ENCODE data around the gene THUMPD1.
"Not testable (repeated sequence)": the region's sequence is repeated elsewhere in the genome, so short reads cannot be mapped to it uniquely, and the experiment has no call there.

THUMPD1 gene

GRCh38 chr16:20749474-20749873 is 7.9 kb upstream of the THUMPD1 start:
- no peak for DNase-seq (ENCODE audit: low read depth in 1 of 2, low spot score in 1 of 2)

- no peak for DNase-seq (ENCODE audit: low read depth in 1 of 2, low spot score in 1 of 2)
Measured at GRCh38 chr16:20747030-20747816, 5.6 kb upstream of the THUMPD1 start.

GRCh38 chr16:20746461-20746860 is 4.8 kb upstream of the THUMPD1 start:
- no peak for DNase-seq (ENCODE audit: low read depth in 1 of 2, low spot score in 1 of 2)

- no peak for DNase-seq (ENCODE audit: low read depth in 1 of 2, low spot score in 1 of 2)
Measured at GRCh38 chr16:20744922-20745440, 3.4 kb upstream of the THUMPD1 start.

- no peak for DNase-seq (ENCODE audit: low read depth in 1 of 2, low spot score in 1 of 2)
Measured at GRCh38 chr16:20743591-20743990, 2.0 kb upstream of the THUMPD1 start.

- peak; percentile 80 to 87 for DNase-seq (ENCODE audit: low read depth in 1 of 2, low spot score in 1 of 2)
Measured at GRCh38 chr16:20740901-20741521, 607 bp downstream of the THUMPD1 start.

GRCh38 chr16:20740007-20740883 is 1.4 kb downstream of the THUMPD1 start:
- DNase-seq (ENCODE audit: low read depth in 1 of 2, low spot score in 1 of 2) = no peak

- no peak for DNase-seq (ENCODE audit: low read depth in 1 of 2, low spot score in 1 of 2)
Measured at GRCh38 chr16:20735490-20735889, 6.1 kb downstream of the THUMPD1 start.

GRCh38 chr16:20734782-20735181 is 6.8 kb downstream of the THUMPD1 start:
- no peak for DNase-seq (ENCODE audit: low read depth in 1 of 2, low spot score in 1 of 2)

GRCh38 chr16:20734056-20734455 is 7.6 kb downstream of the THUMPD1 start:
- DNase-seq (ENCODE audit: low read depth in 1 of 2, low spot score in 1 of 2) = no peak

- DNase-seq (ENCODE audit: low read depth in 1 of 2, low spot score in 1 of 2) = no peak
Measured at GRCh38 chr16:20729141-20729540, 12.5 kb downstream of the THUMPD1 start.

- DNase-seq (ENCODE audit: low read depth in 1 of 2, low spot score in 1 of 2) = no peak
Measured at GRCh38 chr16:20727181-20727580, 14.4 kb downstream of the THUMPD1 start.

- DNase-seq (ENCODE audit: low read depth in 1 of 2, low spot score in 1 of 2) = no peak
Measured at GRCh38 chr16:20726661-20727060, 15.0 kb downstream of the THUMPD1 start.

GRCh38 chr16:20720251-20720650 is 21.4 kb downstream of the THUMPD1 start:
- no peak for DNase-seq (ENCODE audit: low read depth in 1 of 2, low spot score in 1 of 2)

- not testable (repeated sequence) for DNase-seq (ENCODE audit: low read depth in 1 of 2, low spot score in 1 of 2)
Measured at GRCh38 chr16:20717718-20718117, 23.9 kb downstream of the THUMPD1 start.

GRCh38 chr16:20711277-20711911 is 30.2 kb downstream of the THUMPD1 start:
- DNase-seq (ENCODE audit: low read depth in 1 of 2, low spot score in 1 of 2) = no peak

GRCh38 chr16:20708129-20708528 is 33.5 kb downstream of the THUMPD1 start:
- DNase-seq (ENCODE audit: low read depth in 1 of 2, low spot score in 1 of 2) = not testable (repeated sequence)

GRCh38 chr16:20707461-20707860 is 34.2 kb downstream of the THUMPD1 start:
- DNase-seq (ENCODE audit: low read depth in 1 of 2, low spot score in 1 of 2) = no peak

GRCh38 chr16:20705972-20706371 is 35.6 kb downstream of the THUMPD1 start:
- DNase-seq (ENCODE audit: low read depth in 1 of 2, low spot score in 1 of 2) = not testable (repeated sequence)

GRCh38 chr16:20704281-20704680 is 37.3 kb downstream of the THUMPD1 start:
- no peak for DNase-seq (ENCODE audit: low read depth in 1 of 2, low spot score in 1 of 2)

- not testable (repeated sequence) for DNase-seq (ENCODE audit: low read depth in 1 of 2, low spot score in 1 of 2)
Measured at GRCh38 chr16:20701692-20702091, 39.9 kb downstream of the THUMPD1 start.

Data from stimulated activated CD4-positive, alpha-beta T cell treated with anti-CD3 and anti-CD28 coated beads, Interleukin-15, amount 100 ng/mL, for 1 hour (primary cell).